Measurements from ENCODE around the gene COL9A3.

The COL9A3 gene

DNA sequence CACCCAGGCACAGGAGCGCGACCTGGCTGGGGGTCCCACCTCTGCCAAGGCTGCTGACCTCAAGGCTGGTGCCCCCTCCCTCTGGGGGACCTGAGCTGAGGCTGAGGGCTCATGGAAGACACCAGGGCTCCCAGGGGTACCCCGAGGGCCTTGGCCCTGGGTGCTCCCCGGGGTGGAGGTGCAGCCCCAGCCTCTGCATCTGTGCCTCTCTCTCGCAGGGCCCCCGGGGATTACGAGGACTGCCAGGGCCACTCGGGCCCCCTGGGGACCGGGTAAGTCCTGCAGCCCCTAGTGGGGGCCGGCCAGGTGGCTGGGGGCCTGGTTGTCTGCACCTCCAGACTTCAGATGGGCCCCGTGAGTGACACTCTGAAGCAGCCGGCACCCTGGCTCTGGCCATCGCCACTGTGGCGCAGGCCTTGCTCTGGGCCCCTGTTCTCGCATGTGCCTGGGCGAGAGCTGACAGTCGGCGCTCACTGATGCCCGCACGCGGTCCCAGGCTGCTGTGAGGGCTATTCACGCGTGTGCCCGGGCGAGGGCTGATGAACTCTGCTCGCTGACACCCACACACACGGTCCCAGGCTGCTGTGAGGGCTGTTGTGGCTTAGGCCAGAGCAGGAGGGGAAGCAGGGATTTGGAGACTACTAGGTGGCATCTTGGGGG is 9.3 kb downstream of the COL9A3 start:
- DNase-seq, result no peak

DNA sequence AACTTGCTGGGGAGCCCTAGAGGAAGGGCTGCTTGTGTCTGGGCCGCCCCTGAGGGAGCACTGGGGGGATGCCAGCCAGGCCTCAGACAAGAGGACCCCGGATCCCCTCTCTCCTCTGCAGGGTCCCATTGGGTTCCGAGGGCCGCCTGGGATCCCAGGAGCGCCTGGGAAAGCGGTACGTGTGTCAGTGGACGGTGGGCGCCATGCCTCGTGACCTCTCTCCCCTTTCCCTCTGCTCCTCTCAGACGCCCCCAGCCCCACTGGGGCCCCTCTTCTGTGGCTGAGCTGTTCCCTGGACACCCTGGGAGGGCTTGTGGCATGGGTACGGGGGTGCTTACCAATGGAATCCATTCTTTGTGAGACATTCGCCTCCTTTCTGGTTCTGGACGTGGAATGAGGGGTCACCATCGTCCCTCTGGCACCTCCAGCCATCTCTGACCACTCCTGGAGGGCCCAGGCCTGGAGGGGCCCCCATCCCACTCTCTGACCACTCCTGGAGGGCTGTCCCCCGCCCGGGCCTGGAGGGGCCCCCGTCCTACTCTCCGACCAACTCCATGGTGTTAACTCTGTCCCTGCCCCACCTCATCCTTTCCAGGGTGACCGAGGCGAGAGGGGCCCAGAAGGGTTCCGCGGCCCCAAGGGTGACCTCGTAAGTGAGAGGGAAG is 9.9 kb downstream of the COL9A3 start:
- no peak for DNase-seq

DNA sequence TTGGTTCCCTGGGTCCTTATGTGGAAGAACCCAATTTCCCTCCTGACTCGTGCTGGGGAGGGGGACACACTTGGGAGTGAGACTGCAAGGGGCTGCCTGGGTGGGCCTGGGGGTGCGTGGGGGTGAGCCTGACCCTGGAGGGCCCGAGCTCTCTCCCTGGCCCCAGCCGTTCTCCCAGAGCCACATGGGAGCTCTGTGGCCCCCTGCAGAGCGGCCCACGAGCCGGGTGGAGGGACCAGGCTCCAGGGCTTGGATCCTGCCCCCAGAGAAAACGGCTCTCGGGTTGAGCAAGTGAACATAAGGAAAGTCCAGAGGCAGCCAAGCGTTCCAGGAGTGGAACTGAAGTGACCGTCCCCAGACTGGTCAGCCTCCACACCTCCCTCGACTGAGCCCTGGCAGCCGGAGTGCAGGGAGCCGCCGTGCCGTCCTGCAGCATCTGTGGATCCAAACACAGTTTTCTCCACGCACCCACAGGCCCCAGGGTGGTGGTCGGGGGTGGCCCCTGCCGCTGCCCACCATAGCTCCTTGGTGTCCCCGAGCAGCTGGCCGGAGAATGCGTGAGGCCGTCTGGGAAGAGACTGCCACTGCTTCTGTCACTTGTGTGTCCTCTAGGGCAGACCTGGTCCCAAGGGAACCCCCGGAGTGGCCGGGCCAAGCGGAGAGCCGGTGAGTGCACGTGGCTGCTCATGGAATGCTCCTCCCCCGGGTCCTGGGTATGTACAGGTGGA is 10.6 kb downstream of the COL9A3 start:
- DNase-seq, result no peak

DNA sequence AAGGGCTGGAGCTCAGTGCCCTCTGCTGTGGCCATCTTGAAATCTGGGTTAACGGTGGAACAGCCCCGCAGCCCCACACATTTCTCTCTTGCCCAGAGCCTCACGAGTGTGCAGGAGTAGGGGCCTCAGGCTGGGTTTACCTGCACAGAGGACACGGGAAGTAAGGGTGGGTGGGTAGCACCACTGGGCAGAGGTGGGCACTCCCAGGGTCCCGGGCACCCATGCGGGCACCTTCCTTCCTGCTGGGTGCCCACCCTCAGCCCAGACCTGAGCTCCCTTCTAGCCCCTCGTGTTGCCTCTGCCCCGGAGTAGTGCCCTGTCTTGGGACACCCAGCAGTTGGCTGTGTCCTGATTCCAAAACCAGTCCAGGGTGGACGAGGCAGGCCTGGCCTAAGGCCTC is 11.2 kb downstream of the COL9A3 start:
- DNase-seq, result no peak

GRCh38 chr20:62828511-62829230 is 11.8 kb downstream of the COL9A3 start:
- no peak for DNase-seq

DNA sequence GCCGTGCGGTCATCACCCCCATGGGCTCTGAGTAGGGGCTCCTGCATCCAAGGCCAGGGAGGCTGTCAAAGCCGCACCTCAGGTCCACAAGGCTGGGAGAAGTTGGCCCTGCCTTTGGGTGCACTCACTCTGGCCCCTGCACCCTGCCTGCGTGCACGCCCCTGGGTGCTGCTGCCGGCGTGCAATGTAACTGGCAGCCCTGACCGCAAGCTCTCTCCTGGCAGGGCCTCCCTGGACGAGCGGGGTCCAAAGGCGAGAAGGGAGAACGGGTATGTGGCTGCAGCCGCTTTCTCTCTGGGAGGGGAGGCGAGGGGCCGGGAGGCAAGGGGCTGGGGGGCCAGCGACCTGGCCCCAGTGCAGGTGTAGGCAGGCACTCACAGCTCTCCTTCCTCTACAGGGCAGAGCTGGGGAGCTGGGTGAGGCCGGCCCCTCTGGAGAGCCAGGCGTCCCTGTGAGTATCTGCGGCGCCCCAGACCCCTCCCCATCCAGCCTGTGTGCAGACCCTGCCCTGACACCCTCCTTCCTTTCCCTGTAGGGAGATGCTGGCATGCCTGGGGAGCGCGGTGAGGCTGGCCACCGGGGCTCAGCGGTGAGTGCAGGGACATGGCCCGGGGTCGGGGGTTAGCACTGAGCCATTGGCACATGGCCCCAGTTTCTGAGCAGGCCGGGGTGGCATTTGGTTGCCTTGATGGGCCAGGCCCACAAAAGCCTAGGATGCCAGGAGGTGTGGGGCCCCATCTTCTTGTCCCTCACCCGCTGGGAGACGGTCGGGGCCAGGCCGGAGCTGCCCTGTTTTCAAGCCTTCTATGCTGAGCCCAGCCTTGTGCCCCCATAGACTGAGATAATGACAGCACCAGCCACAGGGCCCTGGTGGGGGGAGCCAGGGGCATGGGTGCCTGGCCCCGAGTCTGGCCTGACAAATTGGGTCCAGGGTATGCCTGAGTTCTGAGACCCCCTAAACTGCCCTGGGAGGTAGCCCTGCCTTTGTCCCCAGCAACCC is 12.7 kb downstream of the COL9A3 start:
- DNase-seq, result no peak

- DNase-seq, result no peak
Observed at GRCh38 chr20:62830251-62830650, 13.4 kb downstream of the COL9A3 start.

DNA sequence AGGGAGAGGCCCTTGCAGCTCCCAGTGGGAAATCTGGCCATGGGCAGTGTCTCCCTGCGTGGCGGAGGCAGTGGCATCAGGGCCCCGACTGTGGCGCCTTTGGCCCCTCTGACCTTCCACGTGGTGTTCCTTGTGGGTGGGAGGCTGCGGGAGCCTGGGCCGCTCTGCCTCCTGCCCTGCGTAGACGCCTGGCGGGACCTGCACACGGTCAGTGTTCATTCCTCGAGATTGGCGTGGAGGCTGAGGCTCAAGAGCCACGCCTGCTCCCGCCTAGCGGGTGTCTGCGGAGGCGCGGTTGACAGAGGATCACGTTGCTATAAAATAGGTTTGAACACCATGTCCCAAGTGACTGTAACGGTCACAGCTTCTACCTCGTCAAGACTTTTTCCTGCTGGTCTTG is 14.0 kb downstream of the COL9A3 start:
- DNase-seq, result no peak

- no peak for DNase-seq
Observed at GRCh38 chr20:62831361-62831788, 14.5 kb downstream of the COL9A3 start.

DNA sequence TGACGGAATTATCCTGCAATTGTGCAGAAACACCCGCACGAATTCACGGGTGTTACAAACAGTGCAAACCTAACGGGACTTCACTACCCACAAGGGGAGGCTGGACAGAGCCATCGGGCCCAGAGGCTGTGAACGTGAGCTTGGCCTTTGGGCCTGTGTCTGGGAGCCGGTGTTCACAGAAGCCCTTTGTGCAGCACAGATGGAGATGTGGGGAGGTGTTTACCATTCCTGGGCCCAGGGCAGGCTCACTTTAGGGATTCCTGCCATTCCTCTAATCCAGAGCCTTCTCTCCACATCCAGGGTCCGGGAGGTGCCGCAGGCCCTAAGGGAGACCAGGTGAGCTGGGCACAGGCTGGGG is 15.0 kb downstream of the COL9A3 start:
- no peak for DNase-seq

GRCh38 chr20:62832212-62832922 is 15.5 kb downstream of the COL9A3 start:
- DNase-seq, result no peak

- DNase-seq, result no peak
Observed at GRCh38 chr20:62832951-62833391, 16.1 kb downstream of the COL9A3 start.

GRCh38 chr20:62834967-62835730 is 18.3 kb downstream of the COL9A3 start:
- no peak for DNase-seq

DNA sequence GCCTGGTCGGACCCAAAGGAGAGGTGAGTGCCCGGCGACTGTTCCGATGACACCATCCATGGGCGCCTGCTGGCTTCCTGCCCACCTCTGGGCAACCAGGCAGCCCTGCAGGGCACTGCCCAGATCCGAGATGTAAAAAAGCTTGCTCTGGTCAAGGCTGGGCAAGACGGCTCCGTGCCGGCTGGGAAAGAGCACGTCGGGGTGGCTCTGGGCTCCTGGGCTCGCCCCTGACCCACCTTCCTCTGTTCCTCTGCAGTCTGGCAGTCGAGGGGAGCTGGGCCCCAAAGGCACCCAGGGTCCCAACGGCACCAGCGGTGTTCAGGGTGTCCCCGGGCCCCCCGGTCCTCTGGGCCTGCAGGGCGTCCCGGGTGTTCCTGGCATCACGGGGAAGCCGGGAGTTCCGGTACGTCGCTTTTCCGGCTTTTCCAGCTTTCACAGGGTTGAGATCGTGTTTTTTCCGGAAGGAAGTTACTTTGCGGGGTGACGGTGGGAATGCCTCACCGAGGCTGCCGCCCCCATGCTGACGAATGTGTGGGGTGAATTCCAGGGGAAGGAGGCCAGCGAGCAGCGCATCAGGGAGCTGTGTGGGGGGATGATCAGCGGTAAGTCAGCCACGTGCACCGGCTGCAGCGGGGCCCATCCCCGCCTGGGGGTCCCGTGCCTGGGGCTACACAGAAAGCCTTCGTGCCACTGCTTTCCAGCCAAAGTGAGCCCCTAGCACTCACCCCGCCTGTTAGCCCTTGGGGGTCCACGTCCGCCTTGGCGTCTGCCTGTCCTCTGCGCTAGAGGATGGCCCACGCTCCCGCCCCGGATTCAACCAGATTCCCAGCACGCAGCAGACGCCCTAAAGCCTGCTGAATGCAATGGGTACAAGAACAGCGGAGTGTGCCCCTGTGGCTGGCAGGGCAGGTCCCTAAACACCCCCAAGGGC is 19.3 kb downstream of the COL9A3 start:
- DNase-seq, result no peak

DNA sequence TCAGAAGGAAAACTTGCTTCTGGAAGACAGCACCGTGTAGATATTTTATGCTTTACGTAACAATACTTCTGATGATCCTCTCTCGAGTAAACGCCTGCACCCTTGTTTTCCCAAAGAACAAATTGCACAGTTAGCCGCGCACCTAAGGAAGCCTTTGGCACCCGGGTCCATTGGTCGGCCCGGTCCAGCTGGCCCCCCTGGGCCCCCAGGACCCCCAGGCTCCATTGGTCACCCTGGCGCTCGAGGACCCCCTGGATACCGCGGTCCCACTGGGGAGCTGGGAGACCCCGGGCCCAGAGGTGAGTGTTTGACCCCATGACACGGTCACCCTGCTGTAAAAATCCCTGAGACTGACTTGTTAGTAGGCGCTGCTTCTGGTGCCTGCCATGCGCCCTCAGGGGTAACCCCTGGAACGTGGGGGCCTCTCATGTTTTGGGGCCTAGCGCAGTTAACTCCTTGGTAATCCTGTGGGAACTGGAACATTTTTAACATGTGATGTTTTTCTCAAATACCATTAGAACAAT is 20.2 kb downstream of the COL9A3 start:
- no peak for DNase-seq

- DNase-seq, result no peak
Observed at GRCh38 chr20:62837790-62838127, 20.9 kb downstream of the COL9A3 start.

DNA sequence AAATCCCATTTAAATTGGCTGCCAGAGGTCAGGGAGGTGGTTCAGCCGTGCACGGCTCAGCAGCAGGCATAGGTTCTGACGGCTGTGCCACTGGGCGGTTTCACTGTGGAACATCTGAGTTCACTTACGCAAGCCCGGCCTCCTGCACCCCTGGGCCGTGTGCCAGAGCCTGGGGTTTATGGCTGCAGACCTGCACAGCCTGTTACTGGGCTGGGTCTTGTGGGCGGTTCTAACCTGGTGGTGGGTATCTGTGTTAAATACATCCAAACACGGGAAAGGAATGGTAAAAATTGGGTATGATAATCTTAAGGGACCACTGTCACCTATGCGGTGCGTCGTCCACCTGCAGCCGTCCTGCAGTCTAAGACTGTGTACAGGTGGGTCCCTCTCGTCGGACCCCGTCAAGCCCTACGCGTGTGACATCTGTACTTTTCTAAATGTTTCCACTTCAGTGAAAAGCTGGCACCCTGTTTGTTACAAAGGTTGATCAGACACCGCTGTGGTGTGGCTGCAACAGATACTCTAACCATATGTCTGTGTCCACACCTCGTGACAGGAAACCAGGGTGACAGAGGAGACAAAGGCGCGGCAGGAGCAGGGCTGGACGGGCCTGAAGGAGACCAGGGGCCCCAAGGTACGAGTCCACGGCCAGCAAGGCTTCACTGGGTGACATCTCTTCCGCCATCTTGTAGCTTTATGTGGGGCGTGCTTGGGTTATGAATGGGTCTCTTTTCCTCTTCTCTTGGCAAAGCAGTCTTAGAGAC is 21.5 kb downstream of the COL9A3 start:
- DNase-seq, result no peak

DNA sequence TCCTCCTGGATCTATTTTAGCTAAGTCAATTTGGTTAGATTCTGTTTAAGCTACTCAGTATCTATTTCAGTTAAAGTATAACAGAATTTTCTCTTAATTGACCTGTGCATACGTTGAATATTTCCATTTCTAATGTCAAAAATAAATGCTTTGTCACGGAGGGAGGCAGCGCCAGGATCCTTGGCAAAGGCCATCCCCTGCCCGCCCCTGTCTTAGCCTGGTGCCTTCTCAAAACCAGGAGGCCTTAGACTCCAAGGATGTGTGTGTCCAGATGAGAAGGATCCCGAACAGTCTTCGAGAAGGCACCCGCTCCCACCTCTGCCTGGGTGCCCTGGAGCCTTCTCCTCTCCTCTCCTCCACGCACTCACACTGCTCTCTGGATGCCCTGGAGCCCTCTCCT is 22.4 kb downstream of the COL9A3 start:
- no peak for DNase-seq

GRCh38 chr20:62839816-62840215 is 23.0 kb downstream of the COL9A3 start:
- DNase-seq, result no peak

All from NCI-H187 treated with DMSO at 0.1 percent for 48 hours (cell line).